GM19099 (cell line): Measurements from ENCODE around the gene CATSPERD.

Experiments
- POLR2A ChIP-seq: IDR thresholded peaks from 3 replicates; pipeline ENCODE4 v1.6.1; 2011; ENCODE audit warnings: low read depth; ENCODE audit not compliant: insufficient read length; ENCODE audit errors: extremely low read depth

Gene CATSPERD

DNA sequence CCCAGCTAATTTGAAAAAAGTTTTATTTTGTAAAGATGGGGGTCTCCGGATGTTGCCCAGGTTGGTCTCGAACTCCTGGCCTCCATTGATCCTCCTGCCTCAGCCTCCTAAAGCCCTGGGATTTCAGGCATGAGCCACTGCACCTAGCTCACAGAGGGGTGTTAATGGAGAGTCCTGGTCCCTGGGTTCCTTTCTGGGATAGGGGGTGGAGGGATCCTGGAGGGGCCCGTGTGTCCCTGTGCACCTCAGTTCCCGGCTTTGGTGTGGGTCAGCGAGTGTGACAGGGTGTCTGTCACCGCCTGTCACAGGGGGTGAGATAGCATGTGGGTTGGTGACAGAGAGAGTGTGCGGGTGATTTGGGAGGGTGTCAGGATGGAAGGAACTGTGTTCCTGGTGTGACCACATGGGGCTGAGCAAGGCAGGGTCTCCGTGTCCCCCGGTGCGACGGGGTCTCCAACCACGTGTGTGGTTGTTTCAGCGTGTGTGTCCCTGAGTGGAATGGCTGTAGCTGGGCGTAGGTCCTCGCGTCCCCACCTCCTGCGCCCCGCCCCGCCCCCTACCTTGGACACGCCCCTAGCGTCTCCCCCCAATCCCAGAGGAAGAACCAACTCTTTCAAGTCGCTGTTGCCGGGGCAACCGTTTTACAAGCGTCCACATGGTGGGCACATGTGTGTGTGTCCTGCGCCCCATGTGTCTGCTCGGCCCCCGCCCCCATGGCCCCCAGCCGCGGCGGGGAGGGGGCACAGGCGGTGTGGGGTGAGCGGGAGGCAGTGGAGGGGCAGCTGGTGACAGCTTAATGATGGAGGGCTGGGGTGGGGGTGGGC is 81.6 kb downstream of the CATSPERD start:
- TF ChIP-seq POLR2A = no peak

DNA sequence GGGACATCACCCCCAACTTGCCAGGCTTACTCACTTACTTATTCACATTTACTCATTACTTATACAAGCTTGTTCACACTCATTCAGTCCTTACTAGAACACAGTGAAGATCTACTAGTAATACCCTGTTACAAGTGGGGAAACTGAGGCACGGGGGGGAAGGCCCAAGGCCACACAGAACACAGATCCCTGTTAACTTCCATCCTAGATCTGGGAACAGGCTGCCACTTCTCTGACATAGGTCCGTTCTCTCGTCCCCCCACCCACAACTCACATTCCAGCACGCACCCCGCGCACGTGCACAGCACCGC is 83.0 kb downstream of the CATSPERD start:
- no peak for TF ChIP-seq POLR2A

DNA sequence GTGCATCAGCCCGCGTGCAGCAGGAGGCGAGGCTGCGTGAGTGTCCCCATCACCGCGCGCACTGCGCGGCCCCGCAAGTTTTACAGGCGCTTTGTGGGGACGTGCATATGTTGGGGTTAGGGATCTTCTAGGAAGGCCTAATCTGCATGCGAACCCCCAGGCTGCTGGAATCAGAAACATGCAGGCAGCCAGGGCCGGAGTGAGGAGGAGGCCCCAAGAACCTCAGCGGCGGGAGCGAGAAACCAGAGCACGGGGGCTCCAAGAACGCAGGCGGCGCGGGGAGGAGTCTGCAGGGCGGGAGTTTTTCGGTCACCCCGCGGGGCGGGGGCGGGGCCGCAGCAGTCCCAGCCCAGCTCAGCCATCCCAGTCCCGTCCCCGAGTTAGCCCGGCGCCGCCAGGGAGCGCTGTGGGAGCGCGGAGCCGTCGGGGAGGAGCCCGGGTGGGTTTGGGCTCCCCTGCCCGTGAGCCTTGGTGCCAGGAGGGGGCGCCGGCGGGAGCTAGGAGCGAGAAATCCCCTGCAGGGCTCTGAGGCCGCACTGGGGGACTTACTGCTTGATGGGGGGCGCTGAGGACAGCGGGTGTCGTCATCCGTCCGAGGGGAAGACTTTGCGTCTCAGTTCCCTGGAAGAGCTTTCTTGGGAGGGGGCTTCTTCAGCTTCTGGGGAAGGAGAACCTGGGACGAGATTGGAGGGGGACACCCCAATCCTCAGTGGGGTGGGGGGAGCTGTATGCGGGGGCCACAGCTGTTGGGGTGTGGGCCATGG is 83.5 kb downstream of the CATSPERD start:
- no peak for TF ChIP-seq POLR2A

DNA sequence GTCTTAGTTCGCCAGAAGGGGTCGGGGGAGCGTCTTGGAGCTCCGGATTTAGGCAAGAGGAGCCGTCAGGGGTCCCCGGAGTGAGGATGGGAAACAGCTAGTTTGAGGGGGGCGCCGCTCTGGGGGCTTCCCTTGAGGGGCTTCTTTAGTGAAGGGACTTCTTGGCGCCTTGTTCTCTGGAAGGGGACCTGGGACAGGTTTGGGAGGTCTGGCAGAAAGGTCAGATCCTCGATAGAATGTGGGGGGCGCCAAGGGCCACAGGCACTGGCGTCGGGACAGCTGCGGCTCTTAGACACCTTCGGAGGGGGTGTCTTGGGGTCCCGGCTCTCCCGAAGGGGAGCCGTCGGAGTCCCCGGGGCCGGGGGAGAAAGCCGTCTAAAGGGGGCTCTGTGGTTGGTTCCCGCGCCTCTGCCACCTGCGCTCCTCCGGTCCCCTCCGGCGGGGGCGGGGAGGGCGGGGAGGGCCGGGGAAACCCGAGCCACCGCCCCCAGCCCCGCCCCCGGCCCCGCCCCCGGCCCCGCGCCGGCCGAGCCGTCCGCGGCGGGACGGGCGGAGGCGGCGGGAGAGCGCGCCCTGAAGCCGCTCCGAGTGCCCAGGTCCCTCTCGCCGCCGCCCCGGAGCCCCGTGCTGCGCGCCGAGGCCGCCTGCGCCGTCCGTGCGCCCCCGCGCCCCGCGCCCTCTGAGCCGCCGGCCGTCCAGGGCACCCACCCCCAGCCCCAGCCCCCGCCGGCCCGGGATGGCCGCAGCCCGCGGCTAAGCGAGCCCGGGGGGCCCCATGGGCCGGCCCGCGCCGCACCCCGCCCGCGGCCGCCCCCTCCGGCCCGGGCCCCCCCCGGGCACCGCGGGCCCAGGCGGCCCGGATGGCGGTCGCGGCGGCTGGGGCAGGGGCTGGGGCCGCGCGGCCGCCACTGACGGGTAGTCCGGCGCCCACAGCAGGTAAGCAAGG is 84.4 kb downstream of the CATSPERD start, which contains the start of gene NRTN:
TSS of gene NRTN (plus strand) at position 552 of the 946 bp plus-strand sequence. CDS start 19,099 bp downstream, outside the sequence.
- TF ChIP-seq POLR2A = no peak

DNA sequence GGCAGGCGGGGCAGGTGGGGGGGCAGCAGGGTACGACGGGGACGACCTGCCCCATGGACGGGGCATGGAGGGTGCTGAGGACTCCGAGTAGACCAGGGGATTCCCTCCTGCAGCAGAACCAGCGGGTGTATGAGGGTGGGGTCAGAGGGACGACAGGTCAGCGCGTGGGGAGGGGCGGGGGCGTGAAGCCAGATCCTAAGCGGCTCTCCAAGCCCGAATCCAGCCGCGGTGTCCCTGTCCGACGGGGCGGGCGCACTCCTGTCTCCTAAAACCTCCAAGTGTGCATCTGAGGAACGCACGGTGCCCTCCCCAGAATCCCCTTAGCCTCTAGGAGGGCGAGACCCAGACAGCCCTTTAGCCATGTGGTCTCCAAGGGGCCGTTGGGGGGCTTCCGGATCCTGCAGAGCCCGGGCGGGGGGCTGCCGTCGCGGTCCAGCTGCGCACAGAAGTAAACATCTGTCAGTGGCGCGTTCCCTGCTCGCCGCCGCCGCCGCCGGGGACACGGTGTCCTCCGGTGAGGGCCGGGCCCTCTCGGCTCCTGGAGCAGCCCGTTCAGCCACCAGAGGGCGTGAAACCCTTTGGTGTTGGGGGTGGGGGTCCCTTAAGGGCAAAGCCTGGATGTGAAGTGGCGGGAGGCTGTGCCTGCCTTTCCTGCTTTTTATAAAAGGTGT is 85.2 kb downstream of the CATSPERD start:
- no peak for TF ChIP-seq POLR2A

DNA sequence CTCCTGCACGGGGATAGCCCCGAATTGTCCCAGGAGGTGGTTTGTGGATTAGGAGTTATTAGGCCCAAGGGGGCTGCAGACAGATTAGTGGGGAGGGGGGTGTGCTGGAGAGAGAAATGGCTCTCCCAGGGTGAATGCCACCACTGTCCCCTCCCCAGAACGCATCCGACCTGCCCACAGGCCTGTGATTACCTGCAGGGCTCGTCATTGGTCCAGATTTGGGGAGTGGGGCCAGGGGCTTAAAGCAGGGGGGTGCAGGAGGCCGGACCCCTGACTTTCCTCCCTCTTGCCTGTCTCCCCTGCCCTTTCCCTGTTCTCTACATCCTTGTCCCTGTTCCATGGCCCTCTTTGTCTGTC is 85.7 kb downstream of the CATSPERD start:
- TF ChIP-seq POLR2A = no peak

DNA sequence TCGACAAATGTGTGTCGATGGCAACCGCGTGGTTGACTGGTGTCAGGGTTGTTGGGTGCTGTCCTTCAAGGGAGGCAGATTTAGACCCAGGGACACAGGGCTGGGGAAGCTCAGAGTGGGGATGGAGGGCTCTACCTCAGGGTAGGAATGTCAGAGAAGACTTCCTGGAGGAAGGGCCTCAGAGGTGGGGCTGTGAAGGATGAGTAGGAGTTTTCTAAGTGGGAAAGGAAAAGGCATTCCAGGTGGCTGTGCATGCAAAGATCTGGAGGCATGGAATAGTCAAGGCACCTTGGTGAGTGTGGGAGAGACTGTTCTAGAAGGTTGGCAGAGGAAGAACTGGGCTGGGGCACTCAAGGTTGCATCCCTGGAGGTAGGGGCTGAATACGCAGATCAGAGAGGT is 86.5 kb downstream of the CATSPERD start:
- TF ChIP-seq POLR2A = no peak

DNA sequence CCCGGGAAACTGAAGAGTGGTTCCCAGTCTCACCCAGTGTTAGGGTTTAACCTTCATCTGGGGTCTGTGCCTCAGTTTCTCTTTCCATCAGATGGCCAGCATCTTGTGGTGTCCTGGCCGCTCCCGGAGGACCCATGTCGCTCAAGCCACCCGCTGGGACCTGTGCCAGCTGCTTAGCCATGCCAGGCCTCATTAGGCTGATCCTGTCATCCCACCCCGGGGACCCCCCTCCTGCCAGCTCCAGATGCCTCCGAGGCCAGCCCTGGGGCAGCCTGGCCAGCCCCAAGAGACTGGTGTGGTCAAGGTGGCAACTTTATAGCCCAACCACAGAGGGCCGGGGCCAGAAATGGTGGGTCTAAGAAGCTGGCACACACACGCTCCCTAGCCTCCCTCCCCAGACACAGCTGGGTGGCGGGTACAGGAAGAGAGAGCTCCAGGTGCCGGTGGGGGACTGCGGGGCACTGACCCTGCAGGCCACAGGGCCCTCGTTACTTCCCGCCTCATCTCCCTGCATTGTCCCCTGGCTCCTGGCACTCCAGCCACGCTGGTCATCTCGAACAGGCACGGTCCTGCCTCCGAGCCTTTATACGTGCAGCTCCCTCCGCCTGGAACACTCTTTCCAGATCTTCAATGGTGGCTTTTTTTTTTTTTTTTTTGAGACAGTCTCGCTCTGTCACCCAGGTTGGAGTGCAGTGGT is 87.8 kb downstream of the CATSPERD start:
- no peak for TF ChIP-seq POLR2A

DNA sequence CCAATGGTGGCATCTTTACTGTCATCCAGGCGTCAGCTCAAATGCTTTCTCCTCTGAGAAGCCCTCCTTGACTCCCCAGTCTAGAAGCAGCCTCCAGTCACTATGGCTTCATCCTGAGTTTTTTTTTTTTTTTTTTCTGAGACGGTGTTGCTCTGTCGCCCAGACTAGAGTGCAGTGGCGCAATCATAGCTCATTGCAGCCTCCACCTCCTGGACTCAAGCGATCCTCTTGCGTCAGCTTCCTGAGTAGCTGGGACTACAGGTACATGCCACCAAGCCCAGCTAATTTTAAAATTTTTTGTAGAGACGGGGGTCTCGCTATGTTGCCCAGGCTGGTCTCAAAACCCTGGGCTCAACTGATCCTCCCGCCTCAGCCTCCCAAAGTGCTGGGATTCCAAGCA is 88.6 kb downstream of the CATSPERD start:
- TF ChIP-seq POLR2A = no peak

DNA sequence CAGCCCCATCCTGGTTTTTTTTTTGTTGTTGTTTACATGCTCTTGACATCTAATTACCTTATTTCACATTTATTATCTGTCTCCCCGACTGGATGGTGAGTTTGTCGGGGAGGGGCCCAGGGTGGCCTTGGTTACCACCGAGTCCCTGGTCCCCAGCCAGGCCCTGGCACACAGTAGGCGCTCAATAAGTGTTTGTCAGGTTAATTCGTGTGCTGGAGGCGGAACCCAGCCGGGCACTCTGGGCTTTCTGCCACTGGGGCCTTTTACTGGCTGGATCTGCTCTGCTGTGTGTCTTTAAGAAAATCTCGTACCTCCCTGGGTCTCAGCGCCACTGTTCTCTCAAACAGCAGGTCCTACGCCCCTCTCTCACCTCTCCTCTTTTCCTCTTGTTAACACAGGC is 89.0 kb downstream of the CATSPERD start:
- no peak for TF ChIP-seq POLR2A

DNA sequence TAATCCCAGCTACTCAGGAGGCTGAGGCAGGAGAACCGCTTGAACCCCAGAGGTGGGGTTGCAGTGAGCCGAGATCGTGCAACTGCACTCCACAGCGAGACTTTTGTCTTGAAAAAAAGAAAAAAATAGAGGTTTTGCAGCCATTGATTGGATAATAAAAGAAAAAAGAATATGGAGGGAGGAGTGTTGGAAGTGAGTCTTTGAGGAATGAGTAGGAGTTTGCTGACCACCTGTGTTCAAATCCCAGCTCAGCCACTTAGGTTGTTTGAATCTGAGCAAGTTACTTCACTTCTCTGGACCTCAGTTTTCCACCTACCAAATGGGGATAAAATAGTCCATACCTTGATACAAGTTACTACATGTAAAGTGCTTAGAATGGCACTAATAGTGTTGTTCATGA is 90.7 kb downstream of the CATSPERD start:
- no peak for TF ChIP-seq POLR2A

DNA sequence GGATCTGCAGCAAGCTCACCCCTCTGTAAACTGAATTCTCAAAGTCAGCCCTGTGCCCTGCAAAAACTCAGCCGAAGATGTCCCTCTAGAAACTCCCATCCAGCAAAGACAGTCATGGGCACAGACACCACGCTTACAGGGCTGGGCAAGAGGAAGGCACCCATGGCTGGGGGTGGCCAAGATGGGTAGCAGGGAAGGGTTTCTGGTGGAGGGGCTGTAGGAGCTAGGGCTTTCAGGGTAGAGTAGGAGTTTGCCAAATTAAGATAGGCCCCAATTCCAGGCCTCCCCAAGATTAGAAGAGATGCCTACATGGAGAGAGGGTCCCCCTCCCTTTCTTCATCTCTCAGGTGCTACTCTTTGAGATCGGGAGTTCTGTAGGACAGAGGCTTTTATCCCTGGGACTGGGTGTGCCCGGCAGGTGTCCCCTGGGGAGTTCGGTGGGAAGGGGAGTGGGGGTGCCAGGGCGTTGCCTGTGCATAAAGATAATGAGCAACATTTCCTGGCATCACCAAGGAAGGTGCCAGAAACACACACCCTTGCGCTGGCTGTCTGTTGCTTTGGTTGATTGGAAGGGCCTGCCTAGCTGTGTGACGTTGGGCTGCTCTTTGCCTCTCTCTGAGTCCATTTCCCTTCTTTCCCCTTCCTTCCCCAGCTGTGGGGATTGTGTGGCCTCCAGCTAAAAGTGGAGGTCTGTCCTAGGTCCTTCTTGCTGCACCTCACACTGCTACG is 93.8 kb downstream of the CATSPERD start:
- no peak for TF ChIP-seq POLR2A

DNA sequence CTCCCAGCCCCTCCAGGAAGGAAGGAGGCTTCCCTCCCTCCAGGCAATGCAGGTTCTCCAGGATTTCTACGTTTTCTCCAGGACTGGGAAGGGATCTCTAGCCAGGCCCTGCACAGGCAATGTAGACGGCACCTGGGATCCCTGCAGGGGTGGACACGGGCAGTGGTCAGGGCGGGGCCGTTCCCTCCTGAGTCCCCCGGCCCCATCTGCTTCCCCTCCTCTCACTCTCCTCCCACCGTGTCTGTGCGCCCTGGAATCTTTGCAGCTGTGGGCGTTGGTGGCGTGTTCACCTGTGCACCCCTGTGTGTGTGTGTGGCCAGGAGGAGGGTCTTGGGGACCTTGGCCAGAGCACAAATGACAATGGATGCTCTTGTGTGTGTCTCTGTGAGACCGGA is 94.4 kb downstream of the CATSPERD start:
- no peak for TF ChIP-seq POLR2A
